DLD1 (cell line): ENCODE data around the gene SPTBN4.
"Not testable (repeated sequence)": the region's sequence is repeated elsewhere in the genome, so short reads cannot be mapped to it uniquely, and the experiment has no call there.

Source experiments
- in situ Hi-C: cut with HindIII; loops from 2 replicates; pipeline ENCODE4 v1.10.0; 2017; ENCODE audit warnings: low sequenced_read_pairs

SPTBN4 gene

DNA sequence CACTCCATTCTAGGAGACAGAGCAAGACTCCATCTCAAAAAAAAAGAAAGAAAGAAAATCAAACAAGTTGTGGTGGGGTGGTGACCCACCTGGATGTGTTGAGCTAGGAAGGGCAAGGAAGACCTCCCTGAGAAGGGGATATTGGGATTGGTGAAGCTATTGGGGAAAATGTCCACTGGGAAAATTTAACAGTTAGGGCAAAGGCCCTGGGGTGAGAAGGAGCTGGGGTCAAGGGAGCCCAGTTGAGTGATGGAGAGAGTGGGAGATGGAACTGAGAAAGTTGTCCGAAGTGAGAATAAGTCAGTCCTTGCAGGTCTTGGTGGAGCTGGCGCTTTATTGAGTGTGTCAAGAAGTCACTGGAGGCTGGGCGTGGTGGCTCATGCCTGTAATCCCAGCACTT is 28.5 kb upstream of the SPTBN4 start:
- in situ Hi-C loops, result no loop called here

DNA sequence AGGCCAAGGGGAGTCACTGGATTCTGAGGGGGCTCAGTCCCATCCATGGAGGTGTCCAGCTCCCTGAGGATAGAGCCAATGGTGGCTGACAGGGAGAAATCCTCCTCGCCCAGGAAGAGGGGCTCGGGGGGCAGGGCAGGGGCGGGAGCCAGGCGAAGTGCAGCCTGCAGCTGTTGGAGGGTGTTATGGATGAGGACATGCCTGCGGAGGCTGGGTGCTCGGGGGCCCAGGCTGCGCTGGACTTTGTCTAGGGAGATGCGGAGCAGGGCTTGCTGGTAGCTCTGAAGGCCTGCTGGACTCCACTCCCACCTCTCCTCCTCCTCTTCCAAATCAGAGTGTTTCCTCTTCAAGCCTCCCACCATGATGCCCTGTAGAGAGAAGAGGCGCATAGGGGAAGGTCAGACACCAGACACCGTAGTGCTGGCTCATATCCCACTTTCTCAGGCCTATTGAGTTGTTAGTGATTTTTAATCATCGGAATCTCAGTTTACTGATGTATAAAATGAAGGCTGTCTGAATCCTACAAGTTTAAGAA is 25.0 kb upstream of the SPTBN4 start:
- in situ Hi-C loops, result no loop called here

DNA sequence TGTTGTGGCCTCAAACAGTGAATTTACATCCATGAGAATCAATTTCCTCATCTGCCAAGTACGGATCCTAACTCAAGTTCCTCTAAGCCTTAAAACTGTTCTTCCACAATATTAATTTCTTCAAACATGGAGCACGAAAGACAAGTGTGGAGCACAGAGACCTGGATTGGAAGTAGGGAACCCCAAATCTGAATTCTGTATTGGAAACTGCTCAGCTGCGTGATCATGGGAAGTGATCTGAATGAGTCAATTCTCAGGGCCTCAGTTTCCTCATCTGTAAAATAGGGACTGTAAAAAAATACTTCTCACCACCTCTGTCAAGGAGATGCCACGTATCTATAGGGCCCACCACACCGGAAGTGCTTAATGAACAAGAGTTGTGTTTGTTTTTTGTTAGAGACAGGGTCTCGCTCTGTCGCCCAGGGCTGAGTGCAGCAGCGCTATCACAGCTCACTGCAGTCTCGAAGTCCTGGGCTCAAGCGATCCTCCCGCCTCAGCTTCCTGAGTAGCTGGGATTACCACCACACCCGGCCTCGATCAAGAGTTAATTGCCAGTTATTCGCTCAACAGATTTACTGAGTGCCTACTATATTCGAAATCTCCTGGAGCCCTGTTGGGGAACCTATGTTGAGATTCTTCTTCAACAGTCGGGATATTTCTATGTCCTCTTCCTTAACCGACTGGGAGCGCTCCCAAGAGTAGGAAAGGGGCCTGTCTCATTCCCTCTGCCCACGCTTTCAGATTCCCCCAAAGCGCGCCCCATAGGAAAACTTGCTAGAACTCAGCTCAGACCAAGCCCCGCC is 24.3 kb upstream of the SPTBN4 start:
- in situ Hi-C loops, result no loop called here

DNA sequence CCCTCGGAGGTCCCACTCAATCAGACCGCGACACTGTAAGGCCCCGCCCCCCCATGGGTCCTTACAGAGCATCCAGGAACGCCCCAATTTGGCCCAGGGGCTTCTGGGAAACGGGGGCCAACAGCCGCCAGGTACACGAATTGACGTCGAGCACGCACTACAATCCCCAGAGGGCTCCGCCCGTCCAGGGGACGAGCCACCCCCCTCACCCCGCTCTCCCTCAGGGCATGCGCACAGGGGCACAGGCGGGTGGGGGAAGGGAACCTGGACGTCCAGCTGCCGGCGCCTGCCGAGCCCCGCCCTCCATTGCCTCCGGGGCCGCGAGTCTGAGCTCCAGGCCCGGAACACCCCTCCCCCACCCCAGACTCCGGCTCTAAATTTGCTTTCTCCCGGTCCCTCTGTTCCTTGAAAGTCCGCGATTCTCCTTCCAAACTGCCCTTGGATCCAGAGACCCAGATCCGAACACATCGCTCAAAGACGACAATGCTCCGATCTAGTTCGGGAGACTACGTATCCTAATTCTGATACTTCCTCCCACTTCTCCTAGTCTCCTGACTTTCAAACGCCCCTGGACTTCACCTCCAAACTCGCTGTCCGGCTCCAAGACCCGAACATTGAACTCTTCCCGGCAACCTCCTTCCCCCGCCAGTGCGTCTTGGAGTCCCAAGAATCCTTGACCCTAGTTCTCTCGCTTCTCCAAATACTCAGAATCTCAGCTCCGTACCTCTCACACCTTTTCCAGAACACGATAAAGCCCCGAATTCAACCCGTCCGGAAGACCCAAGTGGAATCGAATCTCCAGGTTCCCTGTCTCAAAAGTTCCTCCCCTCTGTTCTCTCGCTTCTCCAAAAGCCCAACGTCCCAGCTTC is 23.4 kb upstream of the SPTBN4 start:
- in situ Hi-C loops, result no loop called here

DNA sequence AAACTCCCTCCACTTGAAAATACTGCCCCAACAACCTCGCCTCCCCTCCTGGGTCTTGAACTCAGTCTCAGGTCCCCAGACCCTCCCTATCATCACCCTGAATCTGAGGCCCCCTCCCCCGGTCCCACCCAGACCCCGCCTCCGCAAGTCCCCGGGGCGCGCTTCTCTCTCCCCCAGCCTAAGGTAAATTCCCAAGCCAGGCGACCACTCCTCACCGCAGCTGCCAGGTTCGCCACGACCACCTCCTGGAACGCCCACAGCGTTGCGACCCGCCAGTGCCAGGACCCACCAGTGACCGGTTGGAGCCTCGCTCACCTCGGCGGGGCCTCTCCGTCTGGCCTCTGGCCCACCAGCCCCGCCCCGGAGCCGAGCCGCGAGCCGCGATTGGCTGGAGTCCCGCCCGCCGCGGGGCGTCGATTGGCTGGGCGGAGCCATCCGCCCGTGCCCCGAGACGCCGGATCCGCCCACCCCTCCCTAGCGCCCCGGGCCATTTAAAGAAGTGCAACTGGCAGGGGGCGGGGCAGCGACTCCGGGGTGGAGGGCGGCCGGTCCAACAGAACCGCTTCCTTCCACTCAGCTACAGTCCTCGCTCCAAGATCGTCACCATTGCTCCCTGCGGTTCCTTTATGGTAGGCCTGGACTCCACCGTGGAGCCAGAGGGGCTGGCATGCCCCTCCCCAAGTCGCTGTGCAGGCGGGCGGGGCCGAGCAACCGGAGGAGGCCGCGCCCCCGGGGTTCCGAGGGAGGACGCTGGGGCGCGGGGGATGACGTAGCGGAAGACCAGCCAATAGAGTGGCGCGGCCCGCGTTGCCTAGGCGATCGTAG is 22.6 kb upstream of the SPTBN4 start, which contains the start of gene SERTAD3:
SERTAD3 (minus strand) TSS at position 336 of the 825 bp plus-strand sequence. CDS start 2,255 bp downstream, outside the sequence.
- in situ Hi-C loops, result no loop called here

DNA sequence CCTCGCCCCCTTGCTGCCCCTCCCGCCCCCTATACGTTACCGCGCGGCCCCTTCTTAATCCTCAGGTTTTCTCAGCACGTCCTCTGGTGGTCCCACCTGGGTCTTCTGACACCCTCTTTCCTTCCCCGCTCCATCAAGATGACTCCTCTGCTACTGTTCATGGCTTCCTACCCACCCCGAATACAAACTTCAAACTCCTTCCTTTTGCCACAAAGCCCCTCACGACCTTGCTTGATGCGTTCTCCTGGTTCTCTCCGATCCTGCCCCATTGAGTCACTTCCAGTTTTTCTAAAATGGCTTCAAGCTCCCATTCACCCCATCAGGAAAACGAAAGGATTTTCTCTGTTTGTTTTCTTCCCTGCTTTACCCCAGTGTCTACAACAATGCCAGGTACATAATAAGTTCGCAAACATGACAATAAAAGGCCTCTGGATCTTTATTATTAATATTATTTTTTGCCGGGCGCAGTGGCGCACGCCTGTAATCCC is 21.9 kb upstream of the SPTBN4 start:
- in situ Hi-C loops, result no loop called here

DNA sequence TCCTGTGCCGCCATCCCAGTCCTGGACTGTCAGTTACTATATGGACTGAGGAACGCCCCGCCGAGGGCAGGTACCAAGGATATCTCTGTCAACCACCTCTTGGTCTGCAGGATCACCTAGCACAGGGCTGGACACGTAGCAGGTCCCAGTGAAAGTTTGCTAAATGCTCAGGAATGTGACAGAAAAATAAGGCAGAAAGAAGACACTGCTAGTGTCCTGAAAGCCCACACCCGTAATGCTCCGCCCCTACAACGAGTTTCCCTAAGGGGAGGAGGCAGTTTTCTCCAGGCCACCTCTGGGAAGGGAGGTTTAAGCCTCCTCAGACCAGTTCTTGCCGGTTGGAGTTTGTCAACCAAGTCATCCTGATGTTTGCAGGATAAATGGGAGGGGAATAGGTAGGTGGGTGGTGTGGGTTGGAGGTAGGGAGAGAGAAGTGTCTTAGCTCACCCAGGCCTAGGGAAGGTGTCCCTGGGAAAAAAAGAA is 21.0 kb upstream of the SPTBN4 start:
- in situ Hi-C loops, result no loop called here

DNA sequence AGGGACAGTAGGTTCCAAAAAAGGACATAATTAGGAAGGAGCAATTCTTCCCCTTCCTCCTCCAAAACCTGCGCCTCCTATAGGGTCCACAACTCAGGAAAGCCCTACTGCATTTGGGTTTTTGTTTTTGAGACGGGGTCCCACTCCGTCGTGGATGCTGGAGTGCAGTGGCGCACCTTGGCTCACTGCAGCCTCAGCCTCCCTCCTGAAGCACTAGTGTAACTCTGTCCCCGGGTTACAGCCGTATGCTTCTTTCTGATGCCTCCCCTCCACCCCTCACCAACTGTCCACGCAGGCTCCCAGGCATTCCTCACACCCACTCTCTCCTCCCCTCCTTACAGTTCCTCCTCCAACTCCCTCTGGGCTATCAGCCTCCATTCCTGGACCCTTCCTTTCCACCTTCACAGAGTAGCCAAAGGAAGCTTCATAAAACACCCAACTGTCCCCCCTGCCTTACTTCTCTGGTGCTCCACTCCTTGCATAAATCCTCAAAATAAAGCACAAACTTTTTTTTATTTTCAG is 20.5 kb upstream of the SPTBN4 start:
- in situ Hi-C loops, result no loop called here

DNA sequence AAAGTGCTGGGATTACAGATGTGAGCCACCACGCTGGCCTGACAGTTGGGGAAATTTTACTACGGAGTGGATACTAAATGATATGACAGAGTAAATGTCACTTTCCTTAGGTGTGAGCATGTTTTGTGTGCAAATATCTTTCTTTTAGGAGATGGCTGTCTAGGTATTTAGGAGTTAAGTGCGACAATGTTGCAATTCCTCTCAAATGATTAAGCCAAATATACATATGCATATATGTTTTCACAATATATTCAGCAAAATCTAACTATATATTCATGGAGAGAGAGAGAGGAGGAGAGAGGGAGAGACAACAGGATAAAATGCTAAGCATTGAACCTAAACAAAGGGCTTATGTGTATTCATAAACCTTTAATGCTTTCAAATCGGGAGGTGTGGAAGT is 17.3 kb upstream of the SPTBN4 start:
- in situ Hi-C loops, result no loop called here

DNA sequence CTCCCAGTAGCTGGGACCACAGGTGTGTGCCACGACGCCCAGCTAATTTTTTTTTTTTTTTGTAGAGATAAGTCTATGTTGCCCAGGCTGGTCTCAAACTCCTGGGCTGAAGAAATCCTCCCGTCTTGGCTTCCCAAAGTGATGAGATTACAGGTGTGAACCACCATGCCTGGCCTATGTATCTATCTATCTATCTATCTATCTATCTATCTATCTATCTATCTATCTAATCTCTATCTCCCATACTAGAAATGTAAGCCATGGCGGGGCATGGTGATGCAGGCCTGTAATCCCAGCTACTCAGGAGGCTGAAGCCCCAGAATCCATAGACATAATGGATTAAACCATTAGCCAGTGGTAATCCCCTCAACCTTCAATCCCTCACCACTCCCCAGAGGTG is 16.1 kb upstream of the SPTBN4 start:
- in situ Hi-C loops, result no loop called here

DNA sequence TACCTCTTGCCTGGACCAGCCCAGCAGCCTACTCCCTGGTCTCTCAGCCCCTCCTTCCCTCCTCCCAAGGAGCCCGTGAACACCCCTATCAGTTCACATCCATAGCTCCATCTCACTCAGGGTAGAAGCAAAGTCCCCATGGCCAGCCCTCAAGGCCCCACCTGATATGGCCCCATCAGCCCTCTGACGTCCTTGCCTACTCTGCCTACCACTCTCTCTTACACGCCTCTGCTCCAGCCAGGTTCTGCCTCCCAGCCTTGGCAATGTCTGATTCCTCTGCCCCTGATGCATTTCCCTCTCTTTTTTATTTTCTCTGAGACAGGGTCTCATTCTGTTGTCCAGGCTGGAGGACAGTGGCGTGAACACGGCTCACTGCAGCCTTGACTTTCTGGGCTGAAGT is 14.8 kb upstream of the SPTBN4 start:
- in situ Hi-C loops, result no loop called here

DNA sequence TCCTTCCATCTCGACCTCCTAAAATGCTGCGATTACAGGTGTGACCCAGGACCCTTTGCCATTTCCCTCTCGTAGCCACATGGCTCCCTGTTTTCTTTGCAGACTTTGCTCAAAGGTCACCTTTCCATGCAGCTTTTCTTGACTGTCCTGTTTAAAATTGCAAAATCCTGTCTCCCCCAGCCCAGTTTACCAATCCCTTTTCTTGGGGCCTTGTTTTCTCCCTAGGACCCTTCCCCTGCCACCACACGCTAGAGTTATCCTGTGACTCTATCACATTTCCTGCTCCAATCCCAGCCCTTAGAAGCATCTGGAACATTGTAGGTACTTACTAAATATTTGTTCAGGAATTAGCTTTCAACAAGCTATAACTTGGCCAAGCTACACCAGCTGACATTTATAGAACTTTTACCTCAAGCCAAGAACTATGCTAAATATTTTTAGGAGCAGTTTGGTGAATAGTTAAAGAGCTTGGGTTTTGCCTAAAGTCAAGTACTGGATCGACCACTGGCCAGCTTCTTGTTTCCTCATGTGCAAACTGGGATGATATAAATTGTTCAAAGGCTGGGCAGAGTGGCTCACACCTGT is 13.6 kb upstream of the SPTBN4 start:
- in situ Hi-C loops, result no loop called here

DNA sequence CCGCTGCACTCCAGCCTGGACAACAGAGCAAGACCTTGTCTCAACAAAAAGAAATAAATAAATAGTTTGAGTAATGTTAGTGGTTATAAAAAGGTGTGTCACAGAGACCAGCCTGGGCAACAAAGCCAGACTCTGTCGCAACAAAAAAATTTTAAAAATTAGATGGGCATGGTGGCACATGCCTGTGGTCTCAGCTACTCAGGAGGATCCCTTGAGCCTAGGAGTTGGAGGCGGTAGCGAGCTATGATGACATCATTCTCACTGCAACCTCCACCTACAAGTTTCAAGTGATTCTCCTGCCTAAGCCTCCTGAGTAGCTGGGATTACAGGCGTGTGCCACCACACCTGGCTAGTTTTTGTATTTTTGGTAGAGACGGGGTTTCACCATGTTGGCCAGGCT is 12.9 kb upstream of the SPTBN4 start:
- in situ Hi-C loops, result not testable (repeated sequence)

DNA sequence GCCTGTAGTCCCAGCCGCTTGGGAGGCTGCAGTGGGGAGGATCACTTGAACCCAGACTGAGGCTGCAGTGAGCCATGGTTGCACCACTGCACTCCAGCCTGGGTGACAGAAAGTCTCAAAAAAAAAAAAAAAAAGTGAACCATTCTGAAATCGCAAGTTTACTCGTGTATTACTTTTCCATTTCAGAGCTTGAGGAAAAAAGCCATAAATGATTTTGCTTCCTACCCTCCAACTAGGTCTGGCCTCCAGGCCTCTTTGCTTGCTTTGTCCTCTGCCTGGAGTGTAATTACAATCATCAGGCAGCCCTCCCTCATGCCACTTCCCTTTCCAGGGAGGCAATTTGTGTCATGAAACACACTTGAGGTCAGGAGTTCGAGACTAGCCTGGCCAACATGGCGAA is 9.8 kb upstream of the SPTBN4 start:
- in situ Hi-C loops, result no loop called here

DNA sequence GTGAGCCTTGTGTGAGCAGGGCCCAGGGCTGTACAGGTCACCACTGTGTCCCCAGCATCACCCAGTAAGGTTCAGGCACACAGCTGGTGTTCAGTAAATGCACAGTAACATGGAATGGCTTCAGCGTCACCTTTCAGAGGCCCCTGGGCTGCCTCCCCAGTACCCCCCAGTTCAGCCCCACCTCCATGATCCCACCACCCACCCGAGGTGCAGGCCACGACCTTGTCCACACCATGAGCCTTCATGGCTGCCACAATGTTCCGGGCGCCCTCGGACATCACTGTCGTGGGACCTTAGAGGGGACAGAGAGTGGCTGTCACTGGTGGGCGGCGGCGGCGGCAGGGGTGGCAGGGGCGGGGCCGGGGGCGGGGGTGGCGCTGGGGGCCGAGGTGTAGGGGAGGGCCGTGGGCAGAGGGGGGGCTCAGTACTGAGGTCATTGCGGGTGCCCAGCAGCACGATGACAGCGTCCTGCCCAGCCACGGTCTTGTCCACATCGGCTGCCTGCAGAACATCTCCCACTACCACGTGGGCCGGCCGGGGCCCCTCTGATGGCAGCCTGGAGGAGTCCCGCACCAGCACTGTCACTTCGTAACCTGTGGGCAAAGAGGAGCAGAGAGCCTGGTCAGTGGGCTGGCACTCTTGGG is 8.7 kb upstream of the SPTBN4 start:
- in situ Hi-C loops, result no loop called here

DNA sequence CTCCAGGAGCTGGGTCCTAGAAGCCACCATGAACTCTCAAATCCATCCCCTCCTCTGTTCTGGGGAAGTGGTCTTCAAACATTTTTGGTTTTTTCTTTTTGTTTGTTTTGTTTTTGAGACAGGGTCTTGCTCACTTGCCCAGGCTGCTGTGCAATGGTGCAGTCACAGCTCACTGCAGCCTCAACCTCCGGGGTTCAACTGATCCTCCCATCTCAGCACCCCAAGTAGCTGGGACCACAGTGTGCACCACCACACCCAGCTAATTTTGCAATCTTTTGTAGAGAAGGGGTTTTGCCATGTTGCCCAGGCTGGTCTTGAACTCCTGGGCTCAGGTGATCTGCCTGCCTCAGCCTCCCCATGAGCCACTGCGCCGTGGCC is 8.2 kb upstream of the SPTBN4 start:
- in situ Hi-C loops, result no loop called here

DNA sequence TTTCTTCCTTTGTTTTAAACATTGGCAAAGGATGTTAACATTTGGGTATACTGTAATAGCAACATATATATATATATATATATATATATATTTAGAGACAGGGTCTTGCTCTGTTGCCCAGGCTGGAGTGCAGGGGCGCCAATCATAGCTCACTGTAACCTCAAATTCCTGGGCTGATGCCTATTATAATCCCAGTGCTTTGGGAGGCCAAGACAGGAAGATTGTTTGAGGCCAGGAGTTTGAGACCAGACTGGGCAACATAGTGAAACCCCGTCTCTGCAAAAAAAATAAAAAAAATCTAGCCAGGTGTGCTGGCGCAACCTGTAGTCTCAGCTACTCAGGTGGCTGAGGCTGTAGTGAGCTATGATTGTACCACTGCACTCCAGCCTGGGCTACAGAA is 6.6 kb upstream of the SPTBN4 start:
- in situ Hi-C loops, result no loop called here

DNA sequence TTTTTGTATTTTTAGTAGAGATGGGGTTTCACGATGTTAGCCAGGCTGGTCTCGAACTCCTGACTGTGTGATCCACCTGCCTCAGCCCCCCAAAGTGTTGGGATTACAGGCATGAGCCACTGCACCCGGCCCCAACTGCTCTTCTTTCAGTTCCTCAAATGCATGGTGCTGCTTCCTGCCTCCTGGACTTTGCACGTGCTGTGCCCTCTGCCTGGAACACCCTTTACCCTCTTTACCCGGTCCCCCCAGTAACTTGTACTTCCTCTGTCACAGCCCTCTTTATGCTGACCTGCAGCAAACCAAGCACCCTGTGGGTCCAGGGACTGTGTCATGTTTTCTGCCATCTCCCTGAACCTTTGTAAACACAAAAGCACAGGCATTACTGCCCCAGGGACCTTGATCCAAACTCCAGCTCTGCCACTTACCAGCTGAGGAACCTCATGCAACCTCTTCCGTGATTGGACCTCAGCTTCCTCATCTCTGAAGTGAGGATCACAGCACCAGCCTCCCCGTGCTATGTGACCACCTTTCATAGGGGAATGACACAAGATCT is 5.1 kb upstream of the SPTBN4 start:
- in situ Hi-C loops, result no loop called here

DNA sequence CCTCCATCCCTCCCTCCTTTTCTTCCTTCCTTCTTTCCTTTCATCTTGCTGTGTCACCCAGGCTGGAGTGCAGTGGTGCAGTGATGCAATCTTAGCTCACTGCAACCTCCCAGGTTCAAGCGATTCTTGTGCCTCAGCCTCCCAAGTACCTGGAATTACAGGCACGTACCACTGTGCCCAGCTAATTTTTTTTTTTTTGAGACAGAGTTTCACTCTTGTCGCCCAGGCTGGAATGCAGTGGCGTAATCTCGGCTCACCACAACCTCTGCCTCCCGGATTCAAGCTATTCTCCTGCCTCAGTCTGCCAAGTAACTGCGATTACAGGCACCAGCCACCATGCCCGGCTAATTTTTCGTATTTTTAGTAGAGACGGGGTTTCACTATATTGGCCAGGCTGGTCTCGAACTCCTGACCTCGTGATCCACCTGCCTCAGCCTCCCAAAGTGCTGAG is 3.2 kb upstream of the SPTBN4 start:
- in situ Hi-C loops, result not testable (repeated sequence)
